Activated naive CD8-positive, alpha-beta T cell (primary cell): ENCODE data around the gene COQ3.
A peak's percentile ranks its signal among the peaks of the same experiment; 100 is the strongest.

Experiments used
- H3K27ac Mint-ChIP-seq: one replicate; pipeline ENCODE4 v1.8.0; 2021; ENCODE audit warnings: mixed read lengths
- H3K27me3 Mint-ChIP-seq: one replicate; pipeline ENCODE4 v1.8.0; 2021; ENCODE audit warnings: mixed read lengths
- H3K36me3 Mint-ChIP-seq: one replicate; pipeline ENCODE4 v1.8.0; 2021; ENCODE audit warnings: mixed read lengths
- H3K4me1 Mint-ChIP-seq: one replicate; pipeline ENCODE4 v1.8.0; 2021; ENCODE audit warnings: low read depth, mixed read lengths
- H3K4me3 Mint-ChIP-seq: one replicate; pipeline ENCODE4 v1.8.0; 2021; ENCODE audit warnings: mild to moderate bottlenecking, mixed read lengths
- H3K9me3 Mint-ChIP-seq: one replicate; pipeline ENCODE4 v1.8.0; 2021; ENCODE audit warnings: low read depth, mixed read lengths

Gene COQ3

GRCh38 chr6:99412065-99412464, 18.1 kb upstream of the COQ3 start:
- H3K27ac Mint-ChIP-seq = peak overlapping the region; percentile 77

DNA sequence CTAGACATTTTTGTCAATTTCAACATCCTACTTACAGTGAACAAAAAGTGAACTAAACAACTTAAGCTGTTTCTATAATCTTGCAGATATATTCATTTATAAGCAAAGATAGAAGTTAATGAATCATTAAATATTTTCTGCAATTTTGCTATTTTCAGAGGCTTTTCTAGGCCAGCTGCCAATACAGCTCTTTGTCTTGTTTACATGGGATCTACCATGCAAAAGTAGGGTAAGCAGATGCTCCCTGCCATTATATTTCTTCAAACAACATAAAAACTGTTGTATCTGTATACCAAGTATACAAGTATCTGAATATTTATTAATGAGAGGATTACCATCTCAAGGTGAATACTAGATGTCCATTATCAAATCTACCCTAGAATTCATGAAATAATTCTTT, 15.7 kb upstream of the COQ3 start:
- H3K36me3 Mint-ChIP-seq = peaks cover 5% of the 10 kb centered on the region

More at GRCh38 chr6:99412065-99412464, 18.1 kb upstream of the COQ3 start:
- H3K36me3 Mint-ChIP-seq = peaks cover 3% of the 10 kb centered on the region
- H3K4me3 Mint-ChIP-seq = peak overlapping the region; percentile 3
- peaks cover 46% of the 10 kb centered on the region for H3K4me1 Mint-ChIP-seq
- H3K9me3 Mint-ChIP-seq = no peaks in the 10 kb centered on the region
- no peaks in the 10 kb centered on the region for H3K27me3 Mint-ChIP-seq

GRCh38 chr6:99407076-99407475, 13.1 kb upstream of the COQ3 start:
- Mint-ChIP-seq H3K27ac (peak overlapping the region; percentile 17), H3K4me1 (peaks cover 14% of the 10 kb centered on the region), H3K27me3 (no peaks in the 10 kb centered on the region), H3K9me3 (no peaks in the 10 kb centered on the region), H3K36me3 (peaks cover 5% of the 10 kb centered on the region), H3K4me3 (no peak overlapping the region)

More for the DNA sequence above, 15.7 kb upstream of the COQ3 start:
- no peaks in the 10 kb centered on the region for H3K9me3 Mint-ChIP-seq
- no peaks in the 10 kb centered on the region for H3K27me3 Mint-ChIP-seq
- H3K4me1 Mint-ChIP-seq = peaks cover 34% of the 10 kb centered on the region
- no peak overlapping the region for H3K27ac Mint-ChIP-seq
- H3K4me3 Mint-ChIP-seq = no peak overlapping the region

DNA sequence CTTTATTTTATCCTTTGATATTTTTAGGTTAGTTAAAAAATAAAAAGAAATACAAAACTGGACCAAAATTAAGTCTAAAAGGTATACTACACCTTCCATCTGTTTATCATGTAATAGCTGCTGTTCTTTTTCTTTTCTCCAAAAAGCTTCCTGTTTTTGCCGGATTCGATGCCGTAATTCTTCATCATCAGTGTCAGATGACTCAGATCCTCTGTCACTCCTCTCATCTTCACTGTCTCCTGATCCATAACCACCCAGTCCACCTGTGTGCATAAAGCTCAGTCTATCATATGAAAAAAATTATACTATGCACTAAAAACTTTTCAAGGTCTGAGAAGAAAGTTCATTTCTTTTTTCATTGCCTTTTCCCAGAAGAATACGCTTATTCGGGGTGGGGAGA, 8.5 kb upstream of the COQ3 start:
- H3K36me3 Mint-ChIP-seq = peaks cover 4% of the 10 kb centered on the region
- H3K9me3 Mint-ChIP-seq = no peaks in the 10 kb centered on the region
- H3K27me3 Mint-ChIP-seq = no peaks in the 10 kb centered on the region
- H3K27ac Mint-ChIP-seq = peak overlapping the region; percentile 75
- peaks cover 3% of the 10 kb centered on the region for H3K4me1 Mint-ChIP-seq
- no peak overlapping the region for H3K4me3 Mint-ChIP-seq

GRCh38 chr6:99397287-99397686, 3.3 kb upstream of the COQ3 start:
- H3K27ac Mint-ChIP-seq = no peak overlapping the region
- no peaks in the 10 kb centered on the region for H3K36me3 Mint-ChIP-seq
- no peak overlapping the region for H3K4me3 Mint-ChIP-seq
- H3K9me3 Mint-ChIP-seq = no peaks in the 10 kb centered on the region
- peaks cover 17% of the 10 kb centered on the region for H3K4me1 Mint-ChIP-seq
- H3K27me3 Mint-ChIP-seq = no peaks in the 10 kb centered on the region

DNA sequence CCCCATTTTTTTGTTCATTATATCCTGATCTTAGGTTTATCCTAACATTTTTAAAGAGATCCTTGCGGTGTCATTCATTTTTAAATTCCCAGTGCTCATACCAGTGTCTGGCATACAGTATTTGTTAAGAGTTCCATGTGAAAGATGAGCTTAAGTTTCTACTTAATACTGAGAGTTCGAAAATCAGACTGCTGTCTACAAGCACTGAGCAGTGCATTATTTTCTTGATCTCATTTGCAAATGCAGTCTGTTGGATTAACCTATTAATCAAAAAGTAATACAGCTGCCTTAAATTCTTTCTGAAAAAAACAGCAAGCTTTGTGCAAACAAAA, 663 bp downstream of the COQ3 start:
- H3K9me3 Mint-ChIP-seq = no peaks in the 10 kb centered on the region
- peak overlapping the region; percentile 95 for H3K4me3 Mint-ChIP-seq
- peak overlapping the region; percentile 93 for H3K27ac Mint-ChIP-seq
- H3K27me3 Mint-ChIP-seq = no peaks in the 10 kb centered on the region
- H3K4me1 Mint-ChIP-seq = peaks cover 19% of the 10 kb centered on the region
- H3K36me3 Mint-ChIP-seq = no peaks in the 10 kb centered on the region

DNA sequence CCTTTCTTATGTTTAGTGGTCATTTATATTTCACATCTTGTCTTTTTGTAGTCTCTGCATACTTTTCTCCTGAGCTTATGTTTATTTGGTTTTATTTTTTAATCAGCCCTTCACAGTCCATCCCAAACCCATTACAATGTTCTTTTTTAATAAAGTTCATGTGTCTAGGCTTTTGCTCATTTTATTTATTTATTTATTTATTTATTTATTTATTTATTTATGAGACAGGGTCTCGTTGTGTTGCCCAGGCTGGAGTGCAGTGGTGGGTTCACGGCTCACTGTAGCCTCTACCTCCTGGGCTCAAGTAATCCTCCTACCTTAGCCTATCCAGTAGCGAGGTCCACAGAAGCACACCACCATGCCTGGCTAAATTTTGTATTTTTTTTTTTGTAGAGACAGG, 3.1 kb downstream of the COQ3 start:
- H3K4me1 Mint-ChIP-seq = peaks cover 21% of the 10 kb centered on the region
- no peaks in the 10 kb centered on the region for H3K9me3 Mint-ChIP-seq

GRCh38 chr6:99384507-99384906, 9.5 kb downstream of the COQ3 start:
- no peak overlapping the region for H3K4me3 Mint-ChIP-seq
- H3K36me3 Mint-ChIP-seq = no peaks in the 10 kb centered on the region
- peaks cover 5% of the 10 kb centered on the region for H3K4me1 Mint-ChIP-seq
- no peaks in the 10 kb centered on the region for H3K27me3 Mint-ChIP-seq
- H3K9me3 Mint-ChIP-seq = no peaks in the 10 kb centered on the region
- no peak overlapping the region for H3K27ac Mint-ChIP-seq

More for the DNA sequence above, 3.1 kb downstream of the COQ3 start:
- Mint-ChIP-seq H3K4me3 (no peak overlapping the region), H3K36me3 (no peaks in the 10 kb centered on the region), H3K27me3 (no peaks in the 10 kb centered on the region), H3K27ac (no peak overlapping the region)

GRCh38 chr6:99378636-99379035, 15.4 kb downstream of the COQ3 start:
- Mint-ChIP-seq H3K4me3 (no peak overlapping the region), H3K4me1 (no peaks in the 10 kb centered on the region), H3K36me3 (peaks cover 5% of the 10 kb centered on the region), H3K27ac (no peak overlapping the region), H3K9me3 (no peaks in the 10 kb centered on the region), H3K27me3 (no peaks in the 10 kb centered on the region)

DNA sequence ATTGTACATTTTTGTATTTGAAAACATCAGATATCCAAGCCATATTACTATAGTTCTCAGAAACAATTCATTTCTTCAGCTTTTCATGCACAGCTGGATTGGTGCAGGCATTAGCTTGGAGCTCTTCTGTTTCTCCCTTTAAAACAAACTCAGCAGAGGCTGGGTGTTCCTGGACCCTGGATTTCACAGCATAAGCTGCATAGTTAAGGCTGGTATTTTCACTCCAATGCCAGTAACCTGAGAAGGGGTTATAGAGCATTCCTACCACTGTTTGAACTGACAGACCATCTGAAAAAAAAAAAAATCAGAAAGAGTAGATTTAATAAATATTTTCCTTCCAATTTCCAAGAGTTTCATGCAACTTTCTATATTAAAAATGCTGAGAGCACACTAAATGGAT, 24.5 kb downstream of the COQ3 start:
- no peaks in the 10 kb centered on the region for H3K9me3 Mint-ChIP-seq
- H3K27me3 Mint-ChIP-seq = no peaks in the 10 kb centered on the region
- H3K36me3 Mint-ChIP-seq = peaks cover 4% of the 10 kb centered on the region
- H3K27ac Mint-ChIP-seq = no peak overlapping the region
- H3K4me1 Mint-ChIP-seq = no peaks in the 10 kb centered on the region
- no peak overlapping the region for H3K4me3 Mint-ChIP-seq

- no peaks in the 10 kb centered on the region for H3K4me1 Mint-ChIP-seq
- H3K36me3 Mint-ChIP-seq = peaks cover 4% of the 10 kb centered on the region
- no peak overlapping the region for H3K27ac Mint-ChIP-seq
- no peaks in the 10 kb centered on the region for H3K27me3 Mint-ChIP-seq
- H3K4me3 Mint-ChIP-seq = no peak overlapping the region
- H3K9me3 Mint-ChIP-seq = no peaks in the 10 kb centered on the region
Observed at GRCh38 chr6:99366852-99367251, 27.1 kb downstream of the COQ3 start.

DNA sequence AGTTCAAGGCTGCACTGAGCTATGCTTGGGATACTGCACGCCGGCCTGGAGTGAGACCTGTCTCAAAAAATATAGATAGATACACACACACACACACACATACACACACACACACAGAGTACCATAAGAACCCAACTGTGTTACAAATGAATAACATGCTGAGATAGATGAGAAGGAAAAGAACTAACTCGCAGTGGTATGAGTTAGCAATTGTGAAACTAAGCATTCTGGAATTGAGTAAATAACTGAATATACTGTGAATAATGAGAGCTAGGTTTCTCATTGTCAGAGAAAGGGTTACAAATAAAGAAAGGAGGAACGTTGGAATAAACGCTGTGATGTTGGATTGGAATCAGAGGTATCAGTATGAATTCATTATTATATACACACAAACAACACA, 30.0 kb downstream of the COQ3 start:
- Mint-ChIP-seq H3K4me3 (no peak overlapping the region), H3K36me3 (no peaks in the 10 kb centered on the region), H3K27me3 (peaks cover 1% of the 10 kb centered on the region), H3K27ac (no peak overlapping the region), H3K9me3 (no peaks in the 10 kb centered on the region), H3K4me1 (no peaks in the 10 kb centered on the region)

GRCh38 chr6:99362678-99363268, 31.2 kb downstream of the COQ3 start:
- Mint-ChIP-seq H3K4me1 (no peaks in the 10 kb centered on the region), H3K4me3 (no peak overlapping the region), H3K36me3 (no peaks in the 10 kb centered on the region), H3K27ac (no peak overlapping the region), H3K27me3 (peaks cover 1% of the 10 kb centered on the region), H3K9me3 (no peaks in the 10 kb centered on the region)

- Mint-ChIP-seq H3K4me3 (no peak overlapping the region), H3K4me1 (no peaks in the 10 kb centered on the region), H3K27me3 (peaks cover 15% of the 10 kb centered on the region), H3K36me3 (no peaks in the 10 kb centered on the region), H3K9me3 (no peaks in the 10 kb centered on the region), H3K27ac (no peak overlapping the region)
Observed at GRCh38 chr6:99359800-99360199, 34.2 kb downstream of the COQ3 start.

DNA sequence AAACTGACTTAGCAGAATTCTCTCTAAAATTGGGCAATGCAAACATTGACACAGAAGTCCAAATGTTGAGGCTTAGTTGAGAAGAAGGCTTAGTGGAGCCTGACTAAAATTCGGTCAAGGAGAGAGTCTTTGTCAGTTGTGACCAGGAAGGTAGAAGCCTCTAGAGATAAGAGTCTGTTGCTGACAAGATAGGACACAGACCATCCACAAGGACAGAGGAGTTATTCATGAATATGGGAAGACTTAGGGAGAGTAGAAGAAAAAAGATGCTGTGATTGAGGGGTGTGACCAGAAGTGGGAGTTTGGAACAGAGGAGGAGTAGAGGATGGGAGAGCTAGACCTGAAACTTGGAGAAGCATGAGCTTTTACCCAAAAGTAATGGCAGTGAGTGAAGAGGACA, 37.4 kb downstream of the COQ3 start:
- Mint-ChIP-seq H3K27ac (no peak overlapping the region), H3K36me3 (no peaks in the 10 kb centered on the region), H3K4me1 (no peaks in the 10 kb centered on the region), H3K4me3 (no peak overlapping the region), H3K9me3 (no peaks in the 10 kb centered on the region), H3K27me3 (peaks cover 26% of the 10 kb centered on the region)

DNA sequence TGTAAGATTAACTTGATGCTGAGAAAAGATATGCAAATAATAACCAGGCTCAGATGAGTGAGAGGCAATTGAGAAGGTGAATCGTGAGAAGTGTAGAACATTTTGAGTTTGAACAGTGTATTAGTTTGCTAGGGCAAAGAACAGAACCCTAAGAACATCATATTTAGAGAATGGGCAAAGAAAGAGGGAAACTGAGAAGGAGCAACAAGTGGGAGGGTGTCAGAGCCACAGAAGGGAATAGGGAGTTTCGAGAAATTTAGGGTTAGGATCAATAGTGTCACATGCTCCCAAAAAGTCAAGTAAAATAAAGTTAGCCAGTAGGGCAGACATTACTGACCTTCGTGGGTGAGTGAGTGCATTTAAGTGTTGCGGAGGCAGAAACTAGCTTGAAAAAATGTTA, 39.0 kb downstream of the COQ3 start:
- peaks cover 36% of the 10 kb centered on the region for H3K27me3 Mint-ChIP-seq
- H3K4me3 Mint-ChIP-seq = no peak overlapping the region
- H3K36me3 Mint-ChIP-seq = no peaks in the 10 kb centered on the region
- H3K9me3 Mint-ChIP-seq = no peaks in the 10 kb centered on the region
- peaks cover 3% of the 10 kb centered on the region for H3K4me1 Mint-ChIP-seq
- no peak overlapping the region for H3K27ac Mint-ChIP-seq
